HepG2 (cell line): Measurements from ENCODE around the gene CCDC201. TPM values are rescaled to one million over a fixed set of nuclear protein-coding genes. Genes with fewer than 3 reads are reported as not detected.

ENCODE experiments used
- EZH2 ChIP-seq: conservative IDR thresholded peaks from 2 replicates; pipeline ENCODE4 v1.6.1; 2012; ENCODE audit warnings: mild to moderate bottlenecking, low read depth, low read length, moderate library complexity
- HIVEP1 ChIP-seq: sonication (generic); formaldehyde crosslinking; IDR thresholded peaks from 2 replicates; pipeline ENCODE4 v1.4.0; 2020; ENCODE audit warnings: mild to moderate bottlenecking, missing genetic modification reagents
- HNRNPK ChIP-seq: fragments of 200-400 bp; formaldehyde crosslinking; IDR thresholded peaks from 2 replicates; pipeline ENCODE4 v1.6.1; 2018; ENCODE audit warnings: low read length, low read depth, moderate library complexity, mild to moderate bottlenecking; ENCODE audit not compliant: poor library complexity, severe bottlenecking
- HOXA5 ChIP-seq: sonication (generic); formaldehyde crosslinking; IDR thresholded peaks from 2 replicates; pipeline ENCODE4 v1.4.0; 2020; ENCODE audit warnings: missing genetic modification reagents
- KLF15 ChIP-seq: sonication (generic); formaldehyde crosslinking; IDR thresholded peaks from 2 replicates; pipeline ENCODE4 v1.8.1; 2023; ENCODE audit warnings: borderline replicate concordance, mild to moderate bottlenecking, inconsistent platforms, missing genetic modification reagents, mixed read lengths
- MAF1 ChIP-seq: sonication (generic); formaldehyde crosslinking; IDR thresholded peaks from 2 replicates; pipeline ENCODE4 v1.5.0; 2020; ENCODE audit warnings: missing genetic modification reagents, borderline replicate concordance
- NFIC ChIP-seq: IDR thresholded peaks from 2 replicates; pipeline ENCODE4 v1.6.1; 2012; ENCODE audit warnings: mild to moderate bottlenecking, low read length, inconsistent platforms
- RFX3 ChIP-seq: IDR thresholded peaks from 2 replicates; pipeline ENCODE4 v1.6.1; 2016; ENCODE audit warnings: missing biosample characterization, missing genetic modification reagents
- TEAD2 ChIP-seq: sonication (generic); formaldehyde crosslinking; IDR thresholded peaks from 2 replicates; pipeline ENCODE4 v1.9.0; 2021; ENCODE audit warnings: missing genetic modification reagents
- ZBTB4 ChIP-seq: sonication (generic); formaldehyde crosslinking; IDR thresholded peaks from 2 replicates; pipeline ENCODE4 v1.4.0; 2020; ENCODE audit warnings: missing genetic modification reagents, mild to moderate bottlenecking, borderline replicate concordance
- ZFP36L2 ChIP-seq: sonication (generic); formaldehyde crosslinking; IDR thresholded peaks from 2 replicates; pipeline ENCODE4 v1.4.0; 2020; ENCODE audit warnings: missing genetic modification reagents
- ZHX1 ChIP-seq: sonication (generic); formaldehyde crosslinking; IDR thresholded peaks from 2 replicates; pipeline ENCODE4 v1.8.1; 2022; ENCODE audit warnings: low read depth, mild to moderate bottlenecking, missing genetic modification reagents
- ZNF234 ChIP-seq: sonication (generic); formaldehyde crosslinking; conservative IDR thresholded peaks from 2 replicates; pipeline ENCODE4 v1.5.1; 2020; ENCODE audit warnings: mild to moderate bottlenecking, missing genetic modification reagents
- ZNF367 ChIP-seq: sonication (generic); formaldehyde crosslinking; IDR thresholded peaks from 2 replicates; pipeline ENCODE4 v1.4.0; 2020; ENCODE audit warnings: missing genetic modification reagents, borderline replicate concordance
- ZNF883 ChIP-seq: sonication (generic); formaldehyde crosslinking; IDR thresholded peaks from 2 replicates; pipeline ENCODE4 v1.5.1; 2020; ENCODE audit warnings: mild to moderate bottlenecking, missing genetic modification reagents; ENCODE audit errors: not compliant biosample characterization
- polyA plus RNA-seq, 8 experiments: library from polyadenylated mRNA; depleted of rRNA in 3 of 8; stranded (reverse) in 7 of 8; unstranded in 1 of 8; fragments of >200 nt; fragmentation: Illumina TruSeq in 4 of 8; extraction: Trizol in 4 of 8; gene quantifications; 2 replicates each; pipeline versions ENCODE4 v1.2.1 to v1.2.3, GENCODE V29; 2011 to 2016; ENCODE audit warnings: low read depth in 4 of 8, missing spikeins in 1 of 8, mixed read lengths in 1 of 8; ENCODE audit not compliant: insufficient read depth in 1 of 8
- total RNA-seq, 5 experiments: library from RNA; depleted of rRNA; stranded (reverse); fragments of >200 nt; fragmentation: Illumina TruSeq; extraction: Trizol; gene quantifications; 2 replicates each; pipeline ENCODE4 v1.2.3, GENCODE V29; 2016; ENCODE audit warnings: low read depth in 1 of 5
- TF ChIP-seq, protein P1 (sequence below): sonication (generic); formaldehyde crosslinking; IDR thresholded peaks from 2 replicates; pipeline ENCODE4 v1.5.1; 2020; ENCODE audit warnings: mild to moderate bottlenecking, missing genetic modification reagents
- TF ChIP-seq, protein P2 (sequence below): IDR thresholded peaks from 2 replicates; pipeline ENCODE4 v1.6.1; 2016; ENCODE audit warnings: low read depth, borderline replicate concordance

The CCDC201 gene
- total and polyA plus RNA-seq, 2 of the 13 experiments (the other 11 are each of a cell fraction or from before 2014, with no cell fraction given) = 0.92 TPM; not detected in 1

DNA sequence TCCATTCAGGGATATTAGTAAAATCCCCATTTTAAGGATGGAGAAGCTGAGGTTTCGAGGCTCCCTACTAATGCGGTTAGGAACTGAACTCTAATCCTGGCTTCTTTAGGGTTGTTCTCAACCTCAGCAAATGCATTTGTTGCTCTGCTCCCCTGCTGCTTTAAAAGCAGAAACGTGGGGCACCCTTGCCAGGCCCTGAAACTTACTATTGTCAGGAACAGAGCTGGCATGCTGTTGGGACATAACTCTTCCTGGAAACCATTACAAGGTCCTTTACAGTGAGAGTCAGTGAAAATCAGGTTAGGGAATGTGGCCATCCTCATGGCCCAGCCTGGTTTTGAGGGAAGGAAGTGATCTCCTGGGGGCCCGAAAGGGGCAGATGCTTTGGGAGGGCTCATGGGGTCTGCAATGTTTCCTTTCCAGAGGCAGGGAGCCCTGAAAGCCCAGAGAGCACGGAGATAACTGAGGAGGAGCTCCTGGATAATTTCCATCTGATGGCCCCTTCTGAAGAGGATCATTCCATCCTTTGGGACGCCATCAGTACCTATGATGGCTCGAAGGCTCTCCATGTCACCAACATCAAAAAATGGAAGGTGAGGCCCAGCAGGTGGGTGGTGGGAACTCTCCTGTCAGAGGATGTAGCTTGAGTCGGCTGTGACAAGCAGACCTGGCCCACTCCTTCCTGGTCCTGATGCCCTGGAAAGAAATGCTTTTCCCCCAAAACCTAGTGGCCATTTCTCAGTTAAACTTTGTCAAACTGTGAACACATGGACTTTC, 17.4 kb upstream of the CCDC201 start (continued):
- no peak for TF ChIP-seq MAF1 (CRISPR knock-in tag)
- TF ChIP-seq TEAD2 = no peak
- no peak for TF ChIP-seq ZBTB4
- no peak for TF ChIP-seq RFX3
- no peak for TF ChIP-seq HNRNPK
- no peak for TF ChIP-seq KLF15 (CRISPR knock-in tag)
- no peak; the same call in 1 of the 2 replicates for TF ChIP-seq ZFP36L2 (CRISPR knock-in tag)
- no peak for TF ChIP-seq ZHX1
- no peak for TF ChIP-seq EZH2
- TF ChIP-seq HOXA5 (CRISPR knock-in tag) = no peak; the same call in none of the 2 replicates
- TF ChIP-seq ZNF367 (CRISPR knock-in tag) = no peak
- TF ChIP-seq ZNF234 (CRISPR knock-in tag) = no peak
- no peak for TF ChIP-seq NFIC
- no peak for TF ChIP-seq HIVEP1 (CRISPR knock-in tag)
- TF ChIP-seq, protein P1, sequence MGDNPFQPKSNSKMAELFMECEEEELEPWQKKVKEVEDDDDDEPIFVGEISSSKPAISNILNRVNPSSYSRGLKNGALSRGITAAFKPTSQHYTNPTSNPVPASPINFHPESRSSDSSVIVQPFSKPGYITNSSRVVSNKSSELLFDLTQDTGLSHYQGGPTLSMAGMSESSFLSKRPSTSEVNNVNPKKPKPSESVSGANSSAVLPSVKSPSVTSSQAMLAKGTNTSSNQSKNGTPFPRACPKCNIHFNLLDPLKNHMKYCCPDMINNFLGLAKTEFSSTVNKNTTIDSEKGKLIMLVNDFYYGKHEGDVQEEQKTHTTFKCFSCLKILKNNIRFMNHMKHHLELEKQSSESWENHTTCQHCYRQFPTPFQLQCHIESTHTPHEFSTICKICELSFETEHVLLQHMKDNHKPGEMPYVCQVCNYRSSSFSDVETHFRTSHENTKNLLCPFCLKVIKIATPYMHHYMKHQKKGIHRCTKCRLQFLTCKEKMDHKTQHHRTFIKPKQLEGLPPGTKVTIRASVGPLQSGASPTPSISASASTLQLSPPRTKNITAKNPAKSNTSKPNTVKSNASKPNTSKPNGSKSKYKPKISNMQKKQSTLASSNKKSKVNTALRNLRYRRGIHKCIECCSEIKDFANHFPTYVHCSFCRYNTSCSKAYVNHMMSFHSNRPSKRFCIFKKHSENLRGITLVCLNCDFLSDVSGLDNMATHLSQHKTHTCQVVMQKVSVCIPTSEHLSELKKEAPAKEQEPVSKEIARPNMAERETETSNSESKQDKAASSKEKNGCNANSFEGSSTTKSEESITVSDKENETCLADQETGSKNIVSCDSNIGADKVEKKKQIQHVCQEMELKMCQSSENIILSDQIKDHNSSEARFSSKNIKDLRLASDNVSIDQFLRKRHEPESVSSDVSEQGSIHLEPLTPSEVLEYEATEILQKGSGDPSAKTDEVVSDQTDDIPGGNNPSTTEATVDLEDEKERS (CRISPR knock-in tag) = no peak
- no peak for TF ChIP-seq ZNF883
- TF ChIP-seq, protein P2, sequence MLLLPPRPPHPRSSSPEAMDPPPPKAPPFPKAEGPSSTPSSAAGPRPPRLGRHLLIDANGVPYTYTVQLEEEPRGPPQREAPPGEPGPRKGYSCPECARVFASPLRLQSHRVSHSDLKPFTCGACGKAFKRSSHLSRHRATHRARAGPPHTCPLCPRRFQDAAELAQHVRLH (CRISPR knock-in tag) = 0 out of 2 replicates have a peak, but pooled peaks have one; percentile 1
